DMS153 (cell line): ENCODE measurements around the gene ZBTB32.

Source experiments
- DNase-seq: peaks from one replicate; lab custom pipeline; 2025; lab: John Stamatoyannopoulos, UW

ZBTB32 gene

GRCh38 chr19:35752746-35753350, 48.5 kb downstream of the ZBTB32 start:
- no peak for DNase-seq

GRCh38 chr19:35753634-35754369, 49.4 kb downstream of the ZBTB32 start:
- no peak for DNase-seq

GRCh38 chr19:35754370-35755130, 50.2 kb downstream of the ZBTB32 start:
- DNase-seq = no peak

- DNase-seq = no peak
These were observed 50.8 kb downstream of the ZBTB32 start for GRCh38 chr19:35755131-35755549.

- DNase-seq = no peak
These were observed 51.4 kb downstream of the ZBTB32 start for GRCh38 chr19:35755550-35756376.

GRCh38 chr19:35756377-35757230, 52.2 kb downstream of the ZBTB32 start, which contains the start of gene HSPB6:
HSPB6 (minus strand) TSS chr19:35757029; CDS start chr19:35757008, 21 bp downstream.
- no peak for DNase-seq

GRCh38 chr19:35757231-35757748, 52.9 kb downstream of the ZBTB32 start:
- no peak for DNase-seq

- DNase-seq = peak; percentile 99
These were observed 53.6 kb downstream of the ZBTB32 start, which contains the start of gene PROSER3 for GRCh38 chr19:35757749-35758608. PROSER3 (plus strand) TSS chr19:35758176; CDS start chr19:35758216, 40 bp downstream.

- DNase-seq = no peak
These were observed 55.3 kb downstream of the ZBTB32 start for GRCh38 chr19:35759697-35760096.

- no peak for DNase-seq
These were observed 56.5 kb downstream of the ZBTB32 start for GRCh38 chr19:35760711-35761349.

GRCh38 chr19:35764432-35765315, 60.3 kb downstream of the ZBTB32 start:
- no peak for DNase-seq
